GM12801 (cell line): Measurements from ENCODE around the gene SPC25.

Source experiments
- CTCF ChIP-seq: IDR thresholded peaks from one replicate; pipeline ENCODE4 v1.5.1; 2011; ENCODE audit warnings: control low read depth; ENCODE audit not compliant: insufficient read length; ENCODE audit errors: extremely low read depth

SPC25 gene

GRCh38 chr2:168890006-168890782, at the start of gene SPC25:
SPC25 (minus strand) TSS chr2:168890430; CDS start chr2:168889519, 911 bp downstream.
- no peak for TF ChIP-seq CTCF

- no peak for TF ChIP-seq CTCF
Observed at GRCh38 chr2:168939918-168940317, 49.7 kb upstream of the SPC25 start.

GRCh38 chr2:168939061-168939460, 48.8 kb upstream of the SPC25 start:
- TF ChIP-seq CTCF, result no peak

- TF ChIP-seq CTCF, result no peak
Observed at GRCh38 chr2:168935810-168936581, 45.8 kb upstream of the SPC25 start.

GRCh38 chr2:168934826-168935225, 44.6 kb upstream of the SPC25 start:
- TF ChIP-seq CTCF, result no peak

GRCh38 chr2:168930242-168930641, 40.0 kb upstream of the SPC25 start:
- TF ChIP-seq CTCF, result no peak

- TF ChIP-seq CTCF, result no peak
Observed at GRCh38 chr2:168929031-168929430, 38.8 kb upstream of the SPC25 start.
